ENCODE data around the gene ADH4. TPM values are rescaled to one million over a fixed set of nuclear protein-coding genes. Genes with fewer than 3 reads are reported as not detected.
A peak's percentile ranks its signal among the peaks of the same experiment; 100 is the strongest.
"Not testable (repeated sequence)": the region's sequence is repeated elsewhere in the genome, so short reads cannot be mapped to it uniquely, and the experiment has no call there.

ADH4 gene
- total RNA-seq (2014; rRNA removed) (not detected in 2 replicates), Bru-seq, nascent RNA (not detected), BruChase-seq, experiment 1, labeled RNA remaining after a 6-hour chase (not detected), BruChase-seq, experiment 2, labeled RNA remaining after a 2-hour chase (not detected)
- long read RNA-seq: 0 reads

DNA sequence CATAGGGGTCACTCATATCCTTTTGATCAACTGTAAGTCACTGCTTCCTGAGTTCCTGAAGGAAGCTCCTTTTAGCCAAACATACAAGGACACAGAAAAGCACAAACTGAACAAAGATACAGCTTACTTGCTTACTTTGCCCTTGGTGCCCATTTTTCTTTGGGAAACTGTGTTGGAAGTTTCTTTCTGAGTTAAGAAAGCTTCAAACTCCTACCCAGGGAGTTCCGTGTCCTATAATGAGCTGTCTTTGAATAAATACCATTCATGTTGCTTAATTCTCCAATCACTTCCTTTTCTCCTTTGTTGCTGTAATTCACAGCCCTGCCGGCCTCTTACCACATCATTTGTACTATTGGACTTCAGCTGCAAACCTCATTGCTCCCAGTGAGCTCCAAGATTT, at the start of gene ADH4:
Gene ADH4 (minus strand): TSS at position 228 of the 400 bp plus-strand sequence. CDS start 75 bp downstream, at position 153.
- no peak within 1 kb of the TSS for H3K9ac ChIP-seq (ENCODE audit: low read length)
- no peak within 1 kb of the TSS for H3K4me3 ChIP-seq (ENCODE audit: low read length)
- no peaks in the 10 kb centered on the region for H3F3A ChIP-seq (ENCODE audit: low read length, unreplicated experiment)
- no peaks in the 10 kb centered on the region for H3K9me2 ChIP-seq (replicated peaks; ENCODE audit: low read length)
- no peaks in the 10 kb centered on the region for H3K36me3 ChIP-seq (ENCODE audit: low read depth, low read length)
- intact Hi-C loops (cut with micrococcal nuclease): no loop called here
- POLR2A ChIA-PET (ENCODE audit: unreplicated experiment): no interaction called here
- CTCF ChIA-PET: no interaction called here
- ATAC-seq: no peak
- no peaks in the 10 kb centered on the region for H3K79me2 ChIP-seq (ENCODE audit: low read length)
- H4K20me1 ChIP-seq (ENCODE audit: low read length): no peaks in the 10 kb centered on the region
- BruUV-seq (replicated peaks): no TSS peak
- no peaks in the 10 kb centered on the region for H3K27me3 ChIP-seq (ENCODE audit: low read length)
- no peaks in the 10 kb centered on the region for H3K9me3 ChIP-seq (ENCODE audit: low read length)
- H3K4me1 ChIP-seq (ENCODE audit: insufficient read depth, low read length): no peaks in the 10 kb centered on the region; the same call in 1 of the 2 replicates
- no peak within 1 kb of the TSS for H3K27ac ChIP-seq (ENCODE audit: low read length)
- TF ChIP-seq EZH2phosphoT487 (IDR thresholded peaks at IDR 0.05; ENCODE audit: borderline replicate concordance, low read length): no peak
- TF ChIP-seq EZH2 (IDR thresholded peaks at IDR 0.05; ENCODE audit: low read length, unreplicated experiment): no peak
- TF ChIP-seq, protein P1, sequence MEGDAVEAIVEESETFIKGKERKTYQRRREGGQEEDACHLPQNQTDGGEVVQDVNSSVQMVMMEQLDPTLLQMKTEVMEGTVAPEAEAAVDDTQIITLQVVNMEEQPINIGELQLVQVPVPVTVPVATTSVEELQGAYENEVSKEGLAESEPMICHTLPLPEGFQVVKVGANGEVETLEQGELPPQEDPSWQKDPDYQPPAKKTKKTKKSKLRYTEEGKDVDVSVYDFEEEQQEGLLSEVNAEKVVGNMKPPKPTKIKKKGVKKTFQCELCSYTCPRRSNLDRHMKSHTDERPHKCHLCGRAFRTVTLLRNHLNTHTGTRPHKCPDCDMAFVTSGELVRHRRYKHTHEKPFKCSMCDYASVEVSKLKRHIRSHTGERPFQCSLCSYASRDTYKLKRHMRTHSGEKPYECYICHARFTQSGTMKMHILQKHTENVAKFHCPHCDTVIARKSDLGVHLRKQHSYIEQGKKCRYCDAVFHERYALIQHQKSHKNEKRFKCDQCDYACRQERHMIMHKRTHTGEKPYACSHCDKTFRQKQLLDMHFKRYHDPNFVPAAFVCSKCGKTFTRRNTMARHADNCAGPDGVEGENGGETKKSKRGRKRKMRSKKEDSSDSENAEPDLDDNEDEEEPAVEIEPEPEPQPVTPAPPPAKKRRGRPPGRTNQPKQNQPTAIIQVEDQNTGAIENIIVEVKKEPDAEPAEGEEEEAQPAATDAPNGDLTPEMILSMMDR (conservative IDR thresholded peaks at IDR 0.05; ENCODE audit: low read depth, low read length): no peak
- H2AFZ ChIP-seq (ENCODE audit: low read length): no peak within 1 kb of the TSS
- H3K4me2 ChIP-seq (ENCODE audit: low read length): no peak within 1 kb of the TSS
- DNase-seq: peak; percentile 5

- Histone ChIP-seq H3K4me1 (ENCODE audit: insufficient read depth, low read length) (no peaks in the 10 kb centered on the region), H3K4me2 (ENCODE audit: low read length) (no peak overlapping the region), H3K27me3 (ENCODE audit: low read length) (no peaks in the 10 kb centered on the region), H3K4me3 (ENCODE audit: low read length) (no peak overlapping the region), H3K79me2 (ENCODE audit: low read length) (no peaks in the 10 kb centered on the region), H3K9me2 (replicated peaks; ENCODE audit: low read length) (no peaks in the 10 kb centered on the region), H3K9ac (ENCODE audit: low read length) (no peak overlapping the region), H3K9me3 (ENCODE audit: low read length) (no peaks in the 10 kb centered on the region), H2AFZ (ENCODE audit: low read length) (no peak overlapping the region), H3K27ac (ENCODE audit: low read length) (no peak overlapping the region), H3F3A (ENCODE audit: low read length, unreplicated experiment) (no peaks in the 10 kb centered on the region), H4K20me1 (ENCODE audit: low read length) (no peaks in the 10 kb centered on the region), H3K36me3 (ENCODE audit: low read depth, low read length) (no peaks in the 10 kb centered on the region)
- ChIA-PET POLR2A (ENCODE audit: unreplicated experiment) (no interaction called here), CTCF (no interaction called here)
- ATAC-seq (no peak), DNase-seq (no peak)
- no TSS peak for BruUV-seq (replicated peaks)
- intact Hi-C loops (cut with micrococcal nuclease): no loop called here
- no peak for TF ChIP-seq EZH2phosphoT487 (IDR thresholded peaks at IDR 0.05; ENCODE audit: borderline replicate concordance, low read length)
- TF ChIP-seq, protein P1 (conservative IDR thresholded peaks at IDR 0.05; ENCODE audit: low read depth, low read length): no peak
Measured at GRCh38 chr4:99190336-99190735, 46.2 kb upstream of the ADH4 start.

- H4K20me1 ChIP-seq (ENCODE audit: low read length); H3K27ac ChIP-seq (ENCODE audit: low read length); H2AFZ ChIP-seq (ENCODE audit: low read length); H3K4me3 ChIP-seq (ENCODE audit: low read length); intact Hi-C loops (cut with micrococcal nuclease); DNase-seq; H3K9me3 ChIP-seq (ENCODE audit: low read length); H3K4me2 ChIP-seq (ENCODE audit: low read length); H3F3A ChIP-seq (ENCODE audit: low read length, unreplicated experiment); ATAC-seq; H3K4me1 ChIP-seq (ENCODE audit: insufficient read depth, low read length); CTCF ChIA-PET; H3K27me3 ChIP-seq (ENCODE audit: low read length); BruUV-seq (replicated peaks); H3K9ac ChIP-seq (ENCODE audit: low read length); H3K9me2 ChIP-seq (replicated peaks; ENCODE audit: low read length); H3K36me3 ChIP-seq (ENCODE audit: low read depth, low read length); POLR2A ChIA-PET (ENCODE audit: unreplicated experiment); H3K79me2 ChIP-seq (ENCODE audit: low read length): not testable (repeated sequence)
Measured at GRCh38 chr4:99189900-99190299, 45.8 kb upstream of the ADH4 start.

Data from PC-3 (cell line).